ENCODE results near the gene SBNO2. TPM values are rescaled to one million over a fixed set of nuclear protein-coding genes. Genes with fewer than 3 reads are reported as not detected.
A peak's percentile ranks its signal among the peaks of the same experiment; 100 is the strongest.

SBNO2 gene
- total RNA-seq, 4 donors from 2014 or later = 26.4 to 71.0 (median 57.8) TPM

- TF ChIP-seq CTCF (IDR thresholded peaks at IDR 0.05) (no peak), POLR2A (IDR thresholded peaks at IDR 0.05) (no peak)
- peaks cover 0 to 6% of the 10 kb centered on the region in 2 donors for H3K27me3 ChIP-seq
- H3K9me3 ChIP-seq = peaks cover 0 to 10% (median 0%) of the 10 kb centered on the region in 4 donors
- no peak overlapping the region for H3K4me3 ChIP-seq
- no peak for DNase-seq
- no peak overlapping the region for H3K27ac ChIP-seq
- no peaks in the 10 kb centered on the region for H3K36me3 ChIP-seq
- peaks cover 0 to 30% (median 24%) of the 10 kb centered on the region in 4 donors for H3K4me1 ChIP-seq
Measured at GRCh38 chr19:1061987-1062386, 112.1 kb downstream of the SBNO2 start.

DNA sequence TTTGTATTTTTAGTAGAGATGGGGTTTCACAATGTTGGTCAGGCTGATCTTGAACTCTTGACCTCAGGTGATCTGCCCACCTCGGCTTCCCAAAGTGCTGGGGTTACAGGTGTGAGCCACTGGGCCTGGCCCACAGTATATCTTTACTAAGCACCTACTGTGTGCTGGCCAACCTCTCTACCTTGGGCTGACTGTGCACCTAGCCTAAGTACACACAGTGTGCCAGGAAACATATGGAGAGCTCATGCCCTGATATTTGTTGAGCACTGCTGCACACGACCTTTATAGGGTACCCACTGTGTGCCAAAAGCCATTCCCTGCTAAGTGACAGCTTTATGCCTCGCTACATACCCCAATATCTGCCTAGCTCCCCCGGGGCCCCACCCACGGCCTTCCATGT, 113.4 kb downstream of the SBNO2 start:
- H3K4me3 ChIP-seq = no peak overlapping the region
- no peak overlapping the region for H3K27ac ChIP-seq
- DNase-seq = no peak
- no peaks in the 10 kb centered on the region for H3K27me3 ChIP-seq
- TF ChIP-seq POLR2A (IDR thresholded peaks at IDR 0.05) (no peak), CTCF (IDR thresholded peaks at IDR 0.05) (no peak)
- H3K9me3 ChIP-seq = peaks cover 0 to 12% (median 3%) of the 10 kb centered on the region in 4 donors
- H3K4me1 ChIP-seq = peaks cover 0 to 17% (median 12%) of the 10 kb centered on the region in 4 donors
- H3K36me3 ChIP-seq = no peaks in the 10 kb centered on the region

DNA sequence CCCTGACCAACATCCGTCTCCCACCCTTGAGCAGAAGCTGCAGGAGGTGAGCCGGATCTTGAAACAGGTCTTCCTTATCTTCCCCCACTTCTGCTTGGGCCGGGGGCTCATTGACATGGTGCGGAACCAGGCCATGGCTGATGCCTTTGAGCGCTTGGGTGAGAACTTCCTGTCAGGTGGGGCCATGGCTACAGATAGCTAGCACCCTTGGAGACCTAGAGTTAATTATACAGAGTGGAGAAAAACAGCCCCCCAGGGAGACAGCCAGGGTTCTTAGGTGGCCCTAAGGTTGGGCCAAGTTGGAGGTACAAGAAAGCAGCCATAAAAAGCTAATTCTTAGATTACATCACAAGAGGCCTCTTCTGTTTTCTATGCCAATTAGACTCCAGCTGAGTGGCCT, 116.0 kb downstream of the SBNO2 start:
- Histone ChIP-seq H3K4me3 (no peak overlapping the region), H3K27ac (peak overlapping the region in 1 of 4 donors; percentile 17), H3K4me1 (no peaks in the 10 kb centered on the region), H3K9me3 (peaks cover 0 to 12% (median 3%) of the 10 kb centered on the region in 4 donors), H3K36me3 (no peaks in the 10 kb centered on the region), H3K27me3 (no peaks in the 10 kb centered on the region)
- DNase-seq = peak in 1 of 3 donors; percentile 50
- no peak for TF ChIP-seq CTCF (IDR thresholded peaks at IDR 0.05)
- no peak for TF ChIP-seq POLR2A (IDR thresholded peaks at IDR 0.05)

Other genes with a start within 250 kb of the SBNO2 start
- 10 to 100 TPM in 1 of 4 donors, 1 to 10 TPM in 3; 2.8 to 11.0 (median 4.9) TPM for gene ARID3A, start 248.2 kb downstream of the SBNO2 start, total RNA-seq
- gene WDR18, start 189.9 kb downstream of the SBNO2 start, total RNA-seq = 10 to 100 TPM; 26.4 to 58.8 (median 40.5) TPM
- gene GRIN3B, start 173.8 kb downstream of the SBNO2 start, total RNA-seq = not detected
- 100 to 1,000 TPM; 287 to 409 (median 366) TPM for gene TMEM259, start 153.1 kb downstream of the SBNO2 start, total RNA-seq
- gene RNU6-2, start 152.7 kb downstream of the SBNO2 start, total RNA-seq = not detected
- 10 to 100 TPM; 20.6 to 47.0 (median 22.6) TPM for gene CNN2, start 147.7 kb downstream of the SBNO2 start, total RNA-seq
- 100 to 1,000 TPM in 1 of 4 donors, 10 to 100 TPM in 3; 30.1 to 162 (median 72.1) TPM for gene ABCA7, start 134.2 kb downstream of the SBNO2 start, total RNA-seq
- 100 to 1,000 TPM in 2 of 4 donors, 10 to 100 TPM in 2; 82.6 to 187 (median 118) TPM for gene ARHGAP45, start 107.1 kb downstream of the SBNO2 start, total RNA-seq
- gene POLR2E, start 78.9 kb downstream of the SBNO2 start, total RNA-seq = 100 to 1,000 TPM in 2 of 4 donors, 10 to 100 TPM in 2; 74.3 to 107 (median 96.9) TPM
- gene GPX4, start 70.3 kb downstream of the SBNO2 start, total RNA-seq = 100 to 1,000 TPM; 258 to 493 (median 326) TPM
- 100 to 1,000 TPM in 3 of 4 donors, 10 to 100 TPM in 1; 98.4 to 135 (median 117) TPM for gene STK11, start 31.5 kb upstream of the SBNO2 start, total RNA-seq
- 1 to 10 TPM in 1 of 4 donors, not detected in 3; 1.9 TPM for gene CBARP, start 63.7 kb upstream of the SBNO2 start, total RNA-seq
- 100 to 1,000 TPM in 3 of 4 donors, 10 to 100 TPM in 1; 88.3 to 299 (median 206) TPM for gene ATP5F1D, start 67.5 kb upstream of the SBNO2 start, total RNA-seq
- gene MIDN, start 74.3 kb upstream of the SBNO2 start, total RNA-seq = 100 to 1,000 TPM in 1 of 4 donors, 10 to 100 TPM in 3; 34.7 to 205 (median 98.9) TPM
- gene CIRBP, start 95.1 kb upstream of the SBNO2 start, total RNA-seq = 100 to 1,000 TPM; 258 to 623 (median 458) TPM
- gene FAM174C, start 101.3 kb upstream of the SBNO2 start, total RNA-seq = 10 to 100 TPM; 39.6 to 87.7 (median 80.0) TPM
- gene EFNA2, start 111.6 kb upstream of the SBNO2 start, total RNA-seq = 10 to 100 TPM; 21.5 to 34.1 (median 32.3) TPM
- gene NDUFS7, start 209.6 kb upstream of the SBNO2 start, total RNA-seq = 100 to 1,000 TPM in 3 of 4 donors, 10 to 100 TPM in 1; 99.9 to 165 (median 156) TPM
- gene GAMT, start 227.3 kb upstream of the SBNO2 start, total RNA-seq = 1 to 10 TPM in 2 of 4 donors, not detected in 2; 2.5 to 3.1 TPM
- gene DAZAP1, start 233.3 kb upstream of the SBNO2 start, total RNA-seq = 10 to 100 TPM; 37.5 to 90.9 (median 58.2) TPM

Measured in Peyer's patch (tissue), 4 donors.